ENCODE measurements around the gene ETNK1.
"Not testable (repeated sequence)": the region's sequence is repeated elsewhere in the genome, so short reads cannot be mapped to it uniquely, and the experiment has no call there.

Gene ETNK1

GRCh38 chr12:22624870-22625761 lies at the start of gene ETNK1:
TSS of gene ETNK1 (plus strand) at chr12:22625171. CDS start at chr12:22625431, 260 bp downstream.
- DNase-seq (ENCODE audit: low read depth), result peak; percentile 86

- DNase-seq (ENCODE audit: low read depth), result peak; percentile 5
Measured at GRCh38 chr12:22576065-22576464, 48.9 kb upstream of the ETNK1 start.

- DNase-seq (ENCODE audit: low read depth), result no peak
Measured at GRCh38 chr12:22576473-22576872, 48.5 kb upstream of the ETNK1 start.

- no peak for DNase-seq (ENCODE audit: low read depth)
Measured at GRCh38 chr12:22577667-22578066, 47.3 kb upstream of the ETNK1 start.

- DNase-seq (ENCODE audit: low read depth), result no peak
Measured at GRCh38 chr12:22578328-22578727, 46.6 kb upstream of the ETNK1 start.

GRCh38 chr12:22588817-22589216 lies 36.2 kb upstream of the ETNK1 start:
- DNase-seq (ENCODE audit: low read depth), result no peak

GRCh38 chr12:22593864-22594263 lies 31.1 kb upstream of the ETNK1 start:
- DNase-seq (ENCODE audit: low read depth), result no peak

- DNase-seq (ENCODE audit: low read depth), result not testable (repeated sequence)
Measured at GRCh38 chr12:22597539-22597938, 27.4 kb upstream of the ETNK1 start.

GRCh38 chr12:22598141-22598762 lies 26.7 kb upstream of the ETNK1 start:
- no peak for DNase-seq (ENCODE audit: low read depth)

GRCh38 chr12:22598763-22599161 lies 26.2 kb upstream of the ETNK1 start:
- DNase-seq (ENCODE audit: low read depth), result no peak

- no peak for DNase-seq (ENCODE audit: low read depth)
Measured at GRCh38 chr12:22600181-22600580, 24.8 kb upstream of the ETNK1 start.

GRCh38 chr12:22609501-22609900 lies 15.5 kb upstream of the ETNK1 start:
- DNase-seq (ENCODE audit: low read depth), result no peak

- no peak for DNase-seq (ENCODE audit: low read depth)
Measured at GRCh38 chr12:22610131-22610530, 14.8 kb upstream of the ETNK1 start.

GRCh38 chr12:22612822-22613221 lies 12.1 kb upstream of the ETNK1 start:
- DNase-seq (ENCODE audit: low read depth), result not testable (repeated sequence)

- no peak for DNase-seq (ENCODE audit: low read depth)
Measured at GRCh38 chr12:22615963-22616501, 8.9 kb upstream of the ETNK1 start.

GRCh38 chr12:22617630-22618029 lies 7.3 kb upstream of the ETNK1 start:
- no peak for DNase-seq (ENCODE audit: low read depth)

- DNase-seq (ENCODE audit: low read depth), result no peak
Measured at GRCh38 chr12:22624548-22624869, 462 bp upstream of the ETNK1 start.

GRCh38 chr12:22625762-22626294 lies 857 bp downstream of the ETNK1 start:
- DNase-seq (ENCODE audit: low read depth), result no peak

GRCh38 chr12:22626406-22626805 lies 1.4 kb downstream of the ETNK1 start:
- DNase-seq (ENCODE audit: low read depth), result peak; percentile 41

- no peak for DNase-seq (ENCODE audit: low read depth)
Measured at GRCh38 chr12:22627371-22627770, 2.4 kb downstream of the ETNK1 start.

GRCh38 chr12:22628228-22628627 lies 3.3 kb downstream of the ETNK1 start:
- DNase-seq (ENCODE audit: low read depth), result no peak

GRCh38 chr12:22631863-22632463 lies 7.0 kb downstream of the ETNK1 start:
- no peak for DNase-seq (ENCODE audit: low read depth)

GRCh38 chr12:22634883-22635282 lies 9.9 kb downstream of the ETNK1 start:
- DNase-seq (ENCODE audit: low read depth), result no peak

Data from amniotic epithelial cell (primary cell).